Endodermal cell (in vitro differentiated cells): ENCODE measurements around the gene COL24A1. TPM values are rescaled to one million over a fixed set of nuclear protein-coding genes. Genes with fewer than 3 reads are reported as not detected.

Experiments
- DNase-seq: peaks from one replicate; pipeline ENCODE4 v3.0.0-alpha.2; 2017
- H3K27ac ChIP-seq: 2 replicates; pipeline ENCODE4 v1.5.1; 2013; ENCODE audit warnings: mild to moderate bottlenecking, low read depth, low read length, moderate library complexity
- H3K27me3 ChIP-seq: 2 replicates; pipeline ENCODE4 v1.6.1; 2013; ENCODE audit warnings: mild to moderate bottlenecking, low read length, moderate library complexity; ENCODE audit not compliant: insufficient read depth, control insufficient read depth, poor library complexity, severe bottlenecking
- H3K36me3 ChIP-seq: 2 replicates; pipeline ENCODE4 v1.7.0; 2013; ENCODE audit warnings: mild to moderate bottlenecking, low read length, moderate library complexity; ENCODE audit not compliant: control insufficient read depth, insufficient read depth
- H3K4me1 ChIP-seq: one replicate; pipeline ENCODE4 v1.7.0; 2013; ENCODE audit warnings: low read length; ENCODE audit not compliant: control insufficient read depth, insufficient read depth
- H3K4me3 ChIP-seq: 2 replicates; pipeline ENCODE4 v1.5.1; 2013; ENCODE audit warnings: mild to moderate bottlenecking, low read length, moderate library complexity
- H3K9ac ChIP-seq: 2 replicates; pipeline ENCODE4 v1.6.1; 2013; ENCODE audit warnings: mild to moderate bottlenecking, low read length, moderate library complexity; ENCODE audit not compliant: poor library complexity, severe bottlenecking; ENCODE audit errors: extremely low read depth
- H3K9me3 ChIP-seq: 2 replicates; pipeline ENCODE4 v1.6.1; 2013; ENCODE audit warnings: mild to moderate bottlenecking, low read length, moderate library complexity; ENCODE audit not compliant: control insufficient read depth
- H3K27ac Mint-ChIP-seq: 2 replicates; pipeline ENCODE4 v1.8.0; 2020; ENCODE audit warnings: mixed read lengths
- H3K27me3 Mint-ChIP-seq: 2 replicates; pipeline ENCODE4 v1.8.0; 2021; ENCODE audit warnings: mild to moderate bottlenecking, mixed read lengths; ENCODE audit not compliant: insufficient read depth
- H3K36me3 Mint-ChIP-seq: 2 replicates; pipeline ENCODE4 v1.8.0; 2020; ENCODE audit warnings: low read depth, mixed read lengths
- H3K4me1 Mint-ChIP-seq: 2 replicates; pipeline ENCODE4 v1.8.0; 2020; ENCODE audit warnings: mixed read lengths
- H3K4me3 Mint-ChIP-seq: 2 replicates; pipeline ENCODE4 v1.8.0; 2020; ENCODE audit warnings: mild to moderate bottlenecking, moderate library complexity, mixed read lengths
- H3K9me3 Mint-ChIP-seq: 2 replicates; pipeline ENCODE4 v1.8.0; 2020; ENCODE audit warnings: mild to moderate bottlenecking, mixed read lengths
- WGBS, 2 experiments: methylation state at CpG; one replicate each; pipeline versions ENCODE4 v1.1.5 to v1.1.7; 2013; ENCODE audit warnings: missing lambda C conversion rate in 2 of 2, mixed read lengths in 1 of 2; ENCODE audit not compliant: insufficient coverage in 1 of 2, insufficient read length in 1 of 2; 5-methylcytosine and 5-hydroxymethylcytosine counted together
- total RNA-seq, 2 donors: library from RNA; stranded (reverse); fragmentation: NEBNext Ultra II Directional in 1 of 2; extraction: Animal tissue kit (Norgen Biotek cat#: 25700) in 1 of 2; gene quantifications; 2 replicates in 1 of 2; 3 replicates in 1 of 2; pipeline ENCODE4 v1.2.1, GENCODE V29; 2021
- TF ChIP-seq, protein P1 (sequence below): fragments of 200-600 bp; sonication (generic); conservative IDR thresholded peaks from 2 replicates; pipeline ENCODE4 v1.5.0; 2021; ENCODE audit warnings: antibody characterized with exemption, mild to moderate bottlenecking

Gene COL24A1
- total RNA-seq, 2 donors from 2014 or later, result 0.84 to 0.95 TPM

DNA sequence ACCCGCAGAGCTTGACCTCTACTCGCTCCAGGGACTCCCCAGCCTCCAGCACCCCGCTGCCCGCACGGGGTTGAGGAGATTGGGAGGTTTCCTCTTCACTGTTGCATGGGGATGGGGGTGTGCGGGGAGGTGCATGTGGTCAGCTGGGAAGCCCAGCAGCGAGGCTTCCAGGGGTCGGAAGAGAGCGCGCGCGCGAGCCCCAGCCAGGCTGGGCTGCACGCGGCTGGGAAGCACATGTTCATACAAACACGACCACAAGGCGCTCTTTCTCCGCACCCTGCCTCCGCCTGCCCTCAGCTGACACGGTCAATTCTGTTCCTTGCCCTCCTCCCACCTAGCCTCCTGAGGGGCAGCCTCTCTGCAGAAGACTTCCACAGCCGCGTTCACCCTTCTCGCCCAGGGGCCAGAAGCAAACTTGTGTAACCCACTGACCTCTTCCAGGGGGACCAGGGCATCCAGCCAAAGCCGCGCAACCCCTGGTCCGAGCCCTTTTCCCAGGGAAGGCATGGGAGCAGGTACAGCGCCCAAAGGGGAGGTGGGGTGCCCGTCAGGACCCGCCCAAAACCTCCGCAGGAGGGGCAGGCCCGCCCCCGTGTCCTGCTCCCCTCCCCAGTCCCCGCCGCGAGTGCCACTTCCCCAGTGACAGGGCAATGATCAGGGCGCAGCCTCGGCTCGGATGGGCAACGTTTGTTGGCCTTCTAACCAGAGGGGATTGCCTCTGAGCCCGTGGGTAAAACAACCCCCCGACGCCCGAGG, 1.3 kb downstream of the COL24A1 start:
- Histone ChIP-seq H3K4me3 (peak overlapping the region; percentile 80), H3K27me3 (peaks cover 68% of the 10 kb centered on the region), H3K9ac (no peak overlapping the region), H3K9me3 (no peaks in the 10 kb centered on the region), H3K4me1 (no peaks in the 10 kb centered on the region), H3K36me3 (no peaks in the 10 kb centered on the region), H3K27ac (no peak overlapping the region)
- TF ChIP-seq, protein P1, sequence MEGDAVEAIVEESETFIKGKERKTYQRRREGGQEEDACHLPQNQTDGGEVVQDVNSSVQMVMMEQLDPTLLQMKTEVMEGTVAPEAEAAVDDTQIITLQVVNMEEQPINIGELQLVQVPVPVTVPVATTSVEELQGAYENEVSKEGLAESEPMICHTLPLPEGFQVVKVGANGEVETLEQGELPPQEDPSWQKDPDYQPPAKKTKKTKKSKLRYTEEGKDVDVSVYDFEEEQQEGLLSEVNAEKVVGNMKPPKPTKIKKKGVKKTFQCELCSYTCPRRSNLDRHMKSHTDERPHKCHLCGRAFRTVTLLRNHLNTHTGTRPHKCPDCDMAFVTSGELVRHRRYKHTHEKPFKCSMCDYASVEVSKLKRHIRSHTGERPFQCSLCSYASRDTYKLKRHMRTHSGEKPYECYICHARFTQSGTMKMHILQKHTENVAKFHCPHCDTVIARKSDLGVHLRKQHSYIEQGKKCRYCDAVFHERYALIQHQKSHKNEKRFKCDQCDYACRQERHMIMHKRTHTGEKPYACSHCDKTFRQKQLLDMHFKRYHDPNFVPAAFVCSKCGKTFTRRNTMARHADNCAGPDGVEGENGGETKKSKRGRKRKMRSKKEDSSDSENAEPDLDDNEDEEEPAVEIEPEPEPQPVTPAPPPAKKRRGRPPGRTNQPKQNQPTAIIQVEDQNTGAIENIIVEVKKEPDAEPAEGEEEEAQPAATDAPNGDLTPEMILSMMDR, result peak; percentile 15
- H3K27me3 Mint-ChIP-seq, result peaks cover 82% of the 10 kb centered on the region
- peaks cover 3% of the 10 kb centered on the region for H3K9me3 Mint-ChIP-seq
- peak; percentile 82 for DNase-seq
- peaks cover 18% of the 10 kb centered on the region for H3K4me1 Mint-ChIP-seq
- no peak overlapping the region for H3K27ac Mint-ChIP-seq
- peak overlapping the region; percentile 61 for H3K4me3 Mint-ChIP-seq
- no peaks in the 10 kb centered on the region for H3K36me3 Mint-ChIP-seq
- WGBS, 2 experiments, result 3 to 7% methylated on average over 13 to 43 of the region's 43 CpGs

DNA sequence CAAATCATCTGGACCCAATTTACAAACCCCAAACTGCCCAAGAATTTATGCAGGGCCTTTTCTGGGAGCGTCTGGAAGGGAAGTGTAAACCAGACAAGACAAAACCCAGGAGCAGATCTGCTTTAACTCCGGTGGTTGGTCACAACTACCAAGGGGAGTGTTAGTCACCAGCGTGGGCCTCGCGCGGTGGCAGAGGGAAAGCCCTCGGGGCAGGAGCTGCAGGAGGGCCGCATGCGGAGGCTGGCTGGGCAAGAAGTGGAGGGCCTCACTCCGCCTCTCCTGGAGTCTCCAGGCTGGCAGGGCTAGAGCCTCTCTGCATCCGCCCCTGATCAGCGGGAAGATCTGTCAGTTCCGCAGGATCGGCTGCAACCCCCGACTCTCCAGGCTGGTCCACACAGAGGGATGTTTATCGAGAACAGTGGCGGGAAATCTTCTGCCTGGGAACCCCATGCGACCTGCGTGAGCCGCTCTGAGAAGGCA, 2.0 kb downstream of the COL24A1 start:
- no peak overlapping the region for H3K27ac ChIP-seq
- Mint-ChIP-seq H3K36me3 (no peaks in the 10 kb centered on the region), H3K4me3 (peak overlapping the region; percentile 61), H3K4me1 (peaks cover 18% of the 10 kb centered on the region), H3K27me3 (peaks cover 76% of the 10 kb centered on the region), H3K27ac (no peak overlapping the region), H3K9me3 (peaks cover 3% of the 10 kb centered on the region)
- no peaks in the 10 kb centered on the region for H3K4me1 ChIP-seq
- no peak overlapping the region for H3K9ac ChIP-seq
- H3K4me3 ChIP-seq, result peak overlapping the region; percentile 80
- DNase-seq, result peak; percentile 77
- no peaks in the 10 kb centered on the region for H3K36me3 ChIP-seq
- 15 to 19% methylated on average over 16 to 20 of the region's 20 CpGs for WGBS, 2 experiments
- TF ChIP-seq, protein P1, result no peak
- peaks cover 63% of the 10 kb centered on the region for H3K27me3 ChIP-seq
- no peaks in the 10 kb centered on the region for H3K9me3 ChIP-seq

DNA sequence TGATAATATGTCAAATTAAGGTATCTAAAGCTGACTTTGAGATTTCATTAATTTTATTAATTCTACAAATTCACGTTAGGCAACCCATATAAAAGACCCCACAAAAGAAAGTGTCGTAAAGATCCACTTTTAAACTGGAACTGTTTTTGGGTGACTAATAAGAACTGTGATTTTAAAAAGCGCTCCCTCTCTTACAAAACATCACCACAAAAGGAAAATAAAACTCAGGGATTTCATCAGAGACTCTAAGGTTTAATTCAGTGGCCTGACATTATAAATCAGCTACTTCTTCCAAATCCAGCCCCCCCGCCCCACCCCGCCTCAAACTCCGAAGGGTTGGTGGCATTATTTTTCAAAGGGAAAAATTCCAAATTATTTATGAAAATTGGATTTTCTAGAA, 2.7 kb downstream of the COL24A1 start:
- Mint-ChIP-seq H3K9me3 (peaks cover 3% of the 10 kb centered on the region), H3K36me3 (no peaks in the 10 kb centered on the region), H3K4me1 (peaks cover 18% of the 10 kb centered on the region), H3K4me3 (no peak overlapping the region), H3K27me3 (peaks cover 69% of the 10 kb centered on the region), H3K27ac (no peak overlapping the region)
- TF ChIP-seq, protein P1, result no peak
- Histone ChIP-seq H3K9me3 (no peaks in the 10 kb centered on the region), H3K9ac (no peak overlapping the region), H3K4me1 (no peaks in the 10 kb centered on the region), H3K36me3 (no peaks in the 10 kb centered on the region), H3K27me3 (peaks cover 56% of the 10 kb centered on the region), H3K27ac (no peak overlapping the region), H3K4me3 (no peak overlapping the region)
- DNase-seq, result no peak
- 94% methylated on average over 4 of the region's 6 CpGs; no CpG with 5 or more reads in 1 of the 2 experiments for WGBS, 2 experiments
